Measurements from ENCODE around the gene TMEM221.

TMEM221 gene

GRCh38 chr19:17436874-17437267 lies 11.6 kb downstream of the TMEM221 start:
- DNase-seq, result no peak

- no peak for DNase-seq
Measured at GRCh38 chr19:17436094-17436873, 12.2 kb downstream of the TMEM221 start.

DNA sequence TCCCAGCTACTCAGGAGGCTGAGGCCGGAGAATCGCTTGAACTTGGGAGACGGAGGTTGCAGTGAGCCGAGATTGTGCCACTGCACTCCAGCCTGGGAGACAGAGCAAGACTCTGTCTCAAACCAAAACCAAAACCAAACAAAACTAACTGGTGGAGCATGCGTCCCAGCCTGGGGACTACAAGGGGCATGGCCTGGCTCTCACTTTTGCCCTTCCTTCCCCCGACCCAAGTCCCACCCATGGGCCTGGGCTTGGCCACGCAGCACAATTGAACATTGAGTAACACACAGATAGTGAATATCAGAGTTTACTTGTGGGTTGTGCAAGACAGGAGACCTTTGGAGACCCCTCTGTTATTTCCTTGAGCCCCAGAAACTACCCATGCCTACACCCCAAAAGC lies 13.2 kb downstream of the TMEM221 start:
- DNase-seq, result no peak

DNA sequence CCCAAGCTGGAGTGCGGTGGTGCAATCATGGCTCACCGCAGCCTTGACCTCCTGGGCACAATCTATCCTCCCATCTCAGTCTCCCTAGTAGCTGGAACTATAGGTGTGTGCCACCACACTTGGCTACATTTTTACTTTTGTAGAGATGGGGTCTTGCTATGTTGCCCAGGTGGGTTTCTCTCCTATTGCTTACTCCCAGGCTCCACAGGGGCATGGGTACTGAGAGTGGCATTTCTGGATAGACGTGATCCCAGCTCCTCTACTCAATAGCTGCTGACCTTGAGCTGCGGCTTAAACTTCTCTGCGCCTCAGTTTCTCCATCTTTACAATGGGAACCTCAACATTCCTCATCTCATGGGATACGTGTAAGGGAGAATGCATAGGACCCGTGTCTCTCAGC lies 17.1 kb downstream of the TMEM221 start:
- DNase-seq, result no peak

GRCh38 chr19:17429641-17430113 lies 18.8 kb downstream of the TMEM221 start:
- no peak for DNase-seq

DNA sequence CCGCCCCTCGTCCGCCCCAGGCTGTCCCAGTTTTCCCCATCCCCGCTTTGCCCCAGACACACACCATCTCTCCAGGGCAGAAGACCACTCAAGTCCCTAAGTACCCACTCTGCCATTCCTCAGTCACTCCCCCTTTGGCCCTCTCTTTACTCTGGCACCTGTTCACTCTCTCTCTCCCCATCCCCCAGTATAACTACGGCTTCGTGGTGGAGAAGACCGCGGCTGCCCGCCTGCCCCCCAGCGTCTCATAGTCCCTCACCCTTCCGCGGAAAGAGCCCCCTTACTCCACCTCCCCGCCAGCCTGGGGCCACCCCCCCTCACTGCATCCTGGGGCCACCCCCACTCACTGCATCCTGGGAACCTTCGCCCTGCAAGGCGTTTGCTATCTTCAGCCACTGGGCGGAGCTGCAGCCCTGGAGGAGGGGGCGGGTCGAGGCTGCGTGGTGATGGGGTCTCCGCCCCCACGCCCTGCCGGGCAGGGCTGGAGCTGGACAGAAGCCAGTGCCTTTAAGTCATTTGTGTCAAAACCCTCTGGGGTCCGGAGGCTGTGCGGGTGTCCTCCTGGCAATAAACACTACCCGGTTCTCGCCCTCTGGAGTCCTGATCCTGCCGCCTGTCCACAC lies 23.6 kb downstream of the TMEM221 start:
- DNase-seq, result no peak

GRCh38 chr19:17423429-17424208 lies 24.8 kb downstream of the TMEM221 start:
- no peak for DNase-seq

DNA sequence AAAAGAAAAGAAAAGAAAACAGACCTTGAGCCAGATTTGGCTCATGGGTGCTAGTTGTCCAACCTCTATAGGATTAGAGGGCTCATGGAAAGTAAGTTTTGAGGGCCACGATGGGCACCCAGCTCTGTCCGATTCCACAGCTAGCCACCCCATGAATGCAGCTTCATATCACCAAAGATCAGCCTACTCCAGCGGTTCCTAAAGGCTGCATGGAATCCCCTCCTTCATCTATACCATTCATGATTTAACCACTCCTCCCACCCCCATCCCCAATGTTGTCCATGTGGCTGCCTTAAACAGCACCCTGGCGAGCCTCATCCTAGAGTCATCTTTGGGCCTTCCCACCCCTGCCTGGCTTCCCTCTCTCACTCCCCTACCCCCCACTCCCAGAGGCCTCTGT lies 26.5 kb downstream of the TMEM221 start:
- DNase-seq, result no peak

DNA sequence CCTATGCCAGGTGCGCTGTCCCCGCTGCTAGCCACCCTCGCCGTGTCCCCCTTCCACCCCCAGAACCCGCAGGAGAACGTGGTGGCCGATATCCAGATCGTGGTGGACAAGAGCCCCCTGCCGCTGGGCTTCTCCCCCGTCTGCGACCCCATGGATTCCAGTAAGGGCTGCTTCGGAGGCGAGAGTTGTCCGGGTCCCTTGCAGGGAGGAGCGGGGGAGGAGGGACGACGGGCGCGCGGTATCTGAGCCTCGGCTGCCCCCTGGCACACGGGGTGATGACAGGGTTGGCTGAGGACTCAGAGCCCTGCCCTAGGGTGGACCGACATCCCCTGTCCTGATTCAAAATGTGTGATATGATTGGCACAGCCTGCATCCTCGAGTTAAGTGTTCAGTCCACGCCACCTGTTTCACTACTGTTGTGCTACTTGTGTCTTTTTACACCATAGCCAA lies 28.0 kb downstream of the TMEM221 start:
- peak; percentile 6 for DNase-seq

DNA sequence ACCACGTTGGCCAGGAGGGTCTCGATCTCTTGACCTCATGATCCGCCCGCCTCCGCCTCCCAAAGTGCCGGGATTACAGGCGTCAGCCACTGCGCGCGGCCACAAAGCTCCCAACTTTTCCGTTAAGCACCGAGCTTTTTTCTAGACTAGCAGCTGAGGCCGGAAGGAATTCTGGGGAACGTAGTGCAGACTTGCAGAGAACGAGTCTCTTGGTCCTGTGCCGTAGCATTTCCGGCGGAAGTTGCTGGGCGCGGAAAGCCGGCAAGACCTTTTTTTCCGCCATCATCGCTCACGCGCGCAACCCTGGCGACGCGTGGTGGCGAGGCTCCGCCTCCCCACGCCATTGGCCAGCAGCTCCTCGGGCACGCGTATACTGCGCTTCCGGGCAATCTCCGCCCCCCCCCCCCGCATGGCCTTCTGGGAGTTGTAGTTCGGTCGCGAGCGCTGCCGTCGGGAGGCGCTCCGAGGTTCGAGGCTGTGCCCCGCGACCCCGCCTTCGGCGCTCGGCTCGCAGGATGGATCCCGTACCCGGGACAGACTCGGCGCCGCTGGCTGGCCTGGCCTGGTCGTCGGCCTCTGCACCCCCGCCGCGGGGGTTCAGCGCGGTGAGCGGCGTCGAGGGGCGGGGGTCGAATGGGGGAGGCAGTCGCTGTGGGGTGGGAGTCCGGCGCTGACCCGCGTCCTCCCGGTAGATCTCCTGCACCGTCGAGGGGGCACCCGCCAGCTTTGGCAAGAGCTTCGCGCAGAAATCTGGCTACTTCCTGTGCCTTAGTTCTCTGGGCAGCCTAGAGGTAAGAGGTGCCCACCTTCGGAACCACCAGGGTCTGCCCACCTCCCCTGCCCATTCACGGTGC lies 28.6 kb downstream of the TMEM221 start, which contains the start of gene MVB12A:
Gene MVB12A (plus strand): TSS at position 427 of the 854 bp plus-strand sequence. CDS start 89 bp downstream, at position 516.
- DNase-seq, result peak; percentile 97

DNA sequence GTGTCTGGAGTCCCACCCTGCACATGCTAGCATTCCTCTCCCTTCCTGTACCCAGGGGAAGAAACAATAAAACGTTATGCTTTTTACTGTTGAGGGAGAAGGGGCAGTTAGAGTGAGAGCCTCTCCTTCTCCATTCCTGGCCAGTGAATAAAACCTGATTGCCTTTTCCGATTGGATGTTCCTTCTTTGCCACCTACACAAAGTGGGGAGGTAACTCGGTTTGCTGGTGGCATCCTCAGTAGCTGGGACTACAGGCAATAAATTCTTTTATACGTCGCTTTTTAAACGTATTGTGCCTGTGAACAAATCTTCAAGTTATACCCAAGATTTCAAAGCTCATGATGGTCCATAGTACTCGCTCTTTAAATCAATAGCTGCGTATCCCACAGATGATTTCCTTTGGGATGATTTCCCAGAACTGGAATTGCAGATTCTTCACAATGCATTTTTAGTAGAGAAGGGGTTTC lies 29.3 kb downstream of the TMEM221 start:
- DNase-seq, result no peak

DNA sequence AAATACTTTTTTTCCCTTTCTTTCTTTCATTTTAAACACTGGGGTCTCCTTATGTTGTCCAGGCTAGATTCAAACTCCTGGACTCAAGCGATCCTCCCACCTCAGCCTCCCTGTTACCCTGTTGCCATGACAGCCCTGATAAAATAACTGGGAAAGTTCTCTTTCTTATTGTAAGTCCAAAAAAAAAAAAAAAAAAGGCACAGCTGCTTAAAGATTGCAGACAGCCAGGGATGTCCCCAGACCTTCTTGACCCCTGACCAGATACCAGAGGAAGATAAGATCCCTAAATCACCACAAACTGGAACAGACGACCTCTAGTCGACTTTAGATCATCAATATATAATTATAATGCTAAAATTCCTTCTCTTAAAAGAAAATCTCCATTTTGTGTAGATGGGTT lies 29.8 kb downstream of the TMEM221 start:
- DNase-seq, result no peak

- no peak for DNase-seq
Measured at GRCh38 chr19:17415121-17415520, 33.3 kb downstream of the TMEM221 start.

DNA sequence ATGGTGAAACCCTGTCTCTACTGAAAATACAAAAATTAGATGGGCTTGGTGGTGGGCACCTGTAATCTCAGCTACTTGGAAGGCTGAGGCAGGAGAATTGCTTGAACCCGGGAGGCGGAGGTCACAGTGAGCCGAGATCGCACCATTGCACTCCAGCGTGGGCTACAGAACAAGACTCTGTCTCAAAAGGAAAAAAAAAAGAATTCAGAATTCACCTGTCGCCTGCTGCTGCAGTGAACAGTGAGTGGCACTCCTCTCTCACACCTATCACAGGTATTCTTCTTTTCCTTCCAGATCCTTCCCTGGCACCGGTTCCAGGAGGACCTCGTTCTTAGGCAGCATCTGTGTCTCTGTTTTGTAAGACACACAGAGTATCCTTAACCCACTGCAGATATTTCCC lies 34.4 kb downstream of the TMEM221 start:
- no peak for DNase-seq

- DNase-seq, result no peak
Measured at GRCh38 chr19:17411801-17412200, 36.7 kb downstream of the TMEM221 start.

DNA sequence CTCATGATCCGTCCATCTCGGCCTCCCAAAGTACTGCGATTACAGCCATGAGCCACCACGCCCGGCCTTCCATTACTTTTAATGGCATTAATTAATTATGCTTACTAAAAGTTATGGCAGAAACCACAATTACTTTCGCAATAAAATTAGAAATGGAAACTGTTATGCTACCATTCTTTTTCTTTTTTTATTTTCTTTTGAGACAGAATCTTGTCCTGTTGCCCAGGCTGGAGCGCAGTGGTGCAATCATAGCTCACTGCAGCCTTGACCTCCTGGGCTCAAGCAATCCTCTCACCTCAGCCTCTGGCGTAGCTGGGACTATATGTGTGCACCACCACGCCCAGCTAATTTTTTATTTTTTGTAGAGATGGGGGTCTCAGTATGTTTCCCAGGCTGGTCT lies 38.5 kb downstream of the TMEM221 start:
- DNase-seq, result no peak

DNA sequence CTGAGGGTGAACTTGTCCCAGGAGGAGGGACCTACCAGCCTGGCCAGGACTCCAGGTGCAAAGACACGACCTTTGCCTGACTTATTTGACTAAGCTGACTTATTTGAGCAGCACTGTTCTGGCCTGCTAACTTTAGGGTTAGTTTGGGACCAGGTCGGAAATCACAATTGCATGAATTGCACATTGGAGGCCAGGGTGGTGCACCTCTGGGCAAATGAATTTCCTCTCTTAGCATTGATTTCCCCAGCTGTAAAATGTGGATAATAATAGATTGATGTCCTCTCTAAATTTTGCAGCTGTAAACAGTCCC lies 41.6 kb downstream of the TMEM221 start:
- DNase-seq, result no peak

DNA sequence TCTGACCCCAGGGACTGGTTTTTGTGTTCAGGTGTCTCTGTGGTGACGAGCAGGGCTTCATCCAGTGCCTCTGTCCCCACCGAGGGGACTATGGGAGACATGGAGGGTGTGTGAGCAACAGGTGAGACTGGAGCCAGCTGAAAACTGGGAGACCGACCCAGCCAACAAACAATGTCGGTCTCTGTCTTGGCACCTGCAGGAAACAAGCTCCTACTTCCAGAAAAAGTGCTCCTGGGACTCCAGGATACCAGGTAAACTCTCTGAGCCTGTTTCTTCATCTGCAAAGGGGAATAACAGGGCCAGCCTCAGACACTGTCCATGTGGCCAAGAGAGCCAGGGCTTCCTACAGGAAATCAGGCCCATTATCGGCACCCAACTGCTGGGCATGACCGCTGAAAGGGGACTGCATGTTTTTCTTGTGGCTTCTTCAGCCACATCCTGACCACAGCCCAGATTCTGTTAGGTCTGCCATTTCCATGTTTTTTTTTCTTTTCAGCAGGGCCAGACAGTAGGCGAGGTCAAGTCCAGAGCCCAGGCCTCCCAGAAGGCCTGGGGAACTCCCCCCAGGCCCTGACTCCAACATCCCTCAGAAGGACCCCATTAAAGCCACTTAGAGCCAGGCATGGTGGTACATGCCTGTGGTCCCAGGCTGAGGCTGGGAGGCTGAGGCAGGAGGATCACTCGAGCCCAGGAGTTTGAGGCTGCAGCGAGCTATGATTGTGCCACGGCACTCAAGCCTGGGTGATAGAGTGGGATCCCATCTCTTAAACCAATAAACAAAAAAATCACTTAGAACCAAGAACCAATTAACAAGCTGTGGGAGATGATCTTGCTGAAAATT lies 42.2 kb downstream of the TMEM221 start:
- DNase-seq, result no peak

GRCh38 chr19:17405250-17406045 lies 43.0 kb downstream of the TMEM221 start, which contains the start of gene BST2:
Gene BST2, minus strand, starts transcription at chr19:17405630. Its CDS starts 55 bp downstream, at chr19:17405575.
- no peak for DNase-seq

DNA sequence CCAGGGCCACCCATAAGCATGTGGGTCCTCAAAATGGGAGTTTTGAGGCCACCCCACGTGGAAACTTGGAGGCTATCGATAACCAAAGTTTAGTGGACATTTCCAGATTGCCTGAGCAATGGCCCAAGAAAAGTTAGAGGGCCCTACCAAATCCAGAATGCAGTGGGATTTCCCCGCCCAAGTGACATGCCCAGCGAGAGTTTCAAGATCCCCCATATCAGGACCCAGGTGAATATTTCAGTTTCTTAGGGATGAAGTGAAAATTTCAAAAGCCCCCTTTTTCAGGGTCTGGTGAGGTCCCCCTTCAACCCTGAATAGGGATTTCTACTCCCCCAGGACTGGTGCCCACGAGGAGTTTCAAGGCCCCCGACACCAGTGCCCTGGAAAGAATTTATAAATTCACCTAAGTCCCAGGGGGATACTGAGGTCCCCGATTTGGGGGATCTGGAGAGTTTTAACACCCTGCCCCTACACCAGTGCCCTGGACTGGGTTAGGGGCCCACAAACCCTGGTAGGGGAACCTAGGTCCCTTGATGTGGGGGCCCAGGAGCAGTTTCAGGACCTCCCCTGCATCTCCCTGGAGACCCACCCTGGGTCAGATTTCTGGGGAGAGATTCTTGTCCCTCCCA lies 43.7 kb downstream of the TMEM221 start:
- no peak for DNase-seq

All from DMS79 treated with DMSO at 0.1 percent for 48 hours (cell line).